A375 (cell line): Measurements from ENCODE around the gene OR1M1. TPM values are rescaled to one million over a fixed set of nuclear protein-coding genes. Genes with fewer than 3 reads are reported as not detected.

ENCODE experiments used
- small RNA-seq: library from RNA; depleted of rRNA; stranded (forward); fragments of <200 nt; gene quantifications from one replicate; pipeline ENCODE3, GENCODE V24; 2014
- total RNA-seq: library from RNA; depleted of rRNA; stranded (reverse); fragments of >200 nt; shearing (Covaris generic); gene quantifications from 2 replicates; pipeline ENCODE4 v1.2.3, GENCODE V29; 2014; rRNA removed

OR1M1 gene
- not detected in 2 replicates for total RNA-seq

DNA sequence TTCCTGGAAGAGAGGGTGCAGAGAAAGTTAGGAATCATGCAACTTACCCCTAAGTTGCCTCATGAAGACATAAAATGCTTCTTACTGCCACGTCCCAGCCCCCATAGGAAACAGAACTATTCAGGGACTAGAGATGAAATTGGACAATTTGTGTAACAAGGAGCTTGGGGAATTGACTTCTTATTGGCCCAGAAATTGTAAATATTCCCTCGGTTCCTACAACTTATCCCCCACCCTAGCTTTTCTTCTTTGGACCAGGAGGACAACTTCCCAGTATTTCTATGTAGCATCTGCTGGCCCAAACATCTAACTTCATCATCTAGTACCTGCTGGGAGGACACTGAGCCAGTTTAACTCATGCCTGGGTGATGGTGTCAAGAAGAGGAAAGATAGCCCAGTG lies at the start of gene OR1M1:
TSS of gene OR1M1 (plus strand) at position 301 of the 400 bp plus-strand sequence. CDS start 6,184 bp downstream, outside the sequence.

GRCh38 chr19:9107375-9107774 lies 20.5 kb downstream of the OR1M1 start, which contains the start of gene OR7G2:
Gene OR7G2, minus strand, starts transcription at chr19:9107475. Its CDS starts 4,232 bp downstream, at chr19:9103243.

GRCh38 chr19:9115307-9115813 lies 28.5 kb downstream of the OR1M1 start, which contains the start of gene OR7G1:
Gene OR7G1, minus strand, starts transcription at chr19:9115763. Its CDS starts 0 bp downstream, at chr19:9115763.

DNA sequence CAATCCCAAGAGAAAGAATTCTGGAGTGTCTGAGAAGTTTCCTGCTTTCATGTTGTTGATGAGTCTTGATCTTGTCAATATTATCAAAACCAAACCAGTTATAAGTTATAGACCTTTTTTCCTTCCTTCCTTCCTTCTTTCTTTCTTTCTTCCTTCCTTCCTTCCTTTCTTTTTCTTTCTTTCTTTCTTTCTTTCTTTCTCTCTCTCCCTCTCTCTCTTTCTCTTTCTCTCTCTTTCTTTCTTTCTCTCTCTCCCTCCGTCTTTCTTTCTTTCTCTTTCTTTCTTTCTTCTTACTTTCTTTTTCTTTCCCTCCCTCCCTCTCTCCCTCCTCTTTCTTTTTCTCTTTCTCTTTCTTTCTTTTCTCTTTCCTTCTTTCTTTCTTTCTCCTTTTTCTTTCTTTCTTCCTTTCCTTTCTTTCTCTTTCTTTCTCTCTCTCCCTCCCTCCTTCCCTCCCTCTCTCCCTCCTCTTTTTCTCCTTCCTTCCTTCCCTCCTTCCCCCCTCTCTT lies 40.1 kb downstream of the OR1M1 start, which contains the start of gene OR7G3:
TSS of gene OR7G3 (minus strand) at position 51 of the 506 bp plus-strand sequence. CDS start at position 51, 0 bp downstream.

DNA sequence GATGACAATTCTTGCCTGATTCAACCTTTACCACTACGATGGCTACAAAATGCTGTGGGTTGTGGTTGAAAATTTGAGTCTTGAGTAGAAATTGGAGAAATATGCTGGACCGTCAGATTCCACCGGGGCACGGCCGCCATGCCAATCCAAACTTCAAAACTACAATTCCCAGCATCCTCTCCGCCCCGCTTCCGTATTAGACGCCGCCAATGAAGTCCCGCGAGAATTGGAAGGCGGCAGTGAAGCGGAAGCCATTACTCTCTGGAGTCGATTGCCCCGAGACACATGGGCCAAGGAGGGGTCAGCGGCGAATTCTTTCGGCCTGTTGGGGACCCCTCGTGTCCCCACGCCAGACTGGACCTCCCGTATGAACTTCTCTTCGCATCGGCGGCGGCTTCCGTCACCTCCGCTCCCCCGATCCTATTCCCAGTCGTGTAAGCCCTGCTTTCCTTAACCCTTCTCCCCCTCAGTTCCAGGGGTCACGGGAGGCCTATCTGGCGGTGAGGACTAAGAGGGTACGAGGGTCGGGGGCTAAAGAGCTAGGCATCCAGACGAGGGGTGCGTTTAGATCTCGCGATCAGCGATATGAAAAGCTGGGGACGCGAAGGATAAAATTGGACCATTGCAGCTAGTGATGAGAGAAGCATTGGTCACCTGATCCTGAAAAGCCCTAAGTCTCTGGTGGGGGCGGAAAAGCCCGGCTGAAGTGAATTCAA lies 53.5 kb downstream of the OR1M1 start, which contains the start of gene ZNF317:
TSS of gene ZNF317 (plus strand) at position 239 of the 716 bp plus-strand sequence. CDS start 15,620 bp downstream, outside the sequence.

Small RNAs within 50 kb of the gene (small RNA-seq; reads per million reads assigned to genes)
- gene OR1M4P = not detected

Other genes with a start within 250 kb of the OR1M1 start
- not detected in 2 replicates for gene MUC16, start 76.7 kb upstream of the OR1M1 start, total RNA-seq
- gene OR7G2, start 20.4 kb downstream of the OR1M1 start, total RNA-seq = not detected in 2 replicates
- not detected in 2 replicates for gene OR7G1, start 28.7 kb downstream of the OR1M1 start, total RNA-seq
- not detected in 2 replicates for gene OR7G3, start 39.9 kb downstream of the OR1M1 start, total RNA-seq
- 28.4 and 31.6 TPM in 2 replicates for gene ZNF317, start 53.3 kb downstream of the OR1M1 start, total RNA-seq
- not detected in 2 replicates for gene OR7D2, start 91.9 kb downstream of the OR1M1 start, total RNA-seq
- not detected in 2 replicates for gene OR7D4, start 132.5 kb downstream of the OR1M1 start, total RNA-seq
- gene OR7E24, start 163.9 kb downstream of the OR1M1 start, total RNA-seq = not detected in 2 replicates
- 9.7 and 20.6 TPM in 2 replicates for gene ZNF699, start 222.8 kb downstream of the OR1M1 start, total RNA-seq
- 8.6 and 11.2 TPM in 2 replicates for gene ZNF559, start 237.1 kb downstream of the OR1M1 start, total RNA-seq